Muscle of back (tissue), 11 donors: ENCODE results near the gene PLGRKT. TPM values are rescaled to one million over a fixed set of nuclear protein-coding genes. Genes with fewer than 3 reads are reported as not detected.
"Not testable (repeated sequence)": the region's sequence is repeated elsewhere in the genome, so short reads cannot be mapped to it uniquely, and the experiment has no call there.

ENCODE experiments used
- DNase-seq, 3 donors: peaks; one replicate each; pipeline versions ENCODE4 v3.0.0 to v3.0.0-alpha.2; 2013
- polyA plus RNA-seq, 10 donors: library from polyadenylated mRNA; unstranded; fragments of 120-200 nt; gene quantifications; one replicate each; pipeline ENCODE4 v1.2.1, GENCODE V29; 2013; ENCODE audit not compliant: insufficient read length in 10 of 10

PLGRKT gene
- polyA plus RNA-seq, 10 donors = 26.3 to 35.3 (median 33.2) TPM

DNA sequence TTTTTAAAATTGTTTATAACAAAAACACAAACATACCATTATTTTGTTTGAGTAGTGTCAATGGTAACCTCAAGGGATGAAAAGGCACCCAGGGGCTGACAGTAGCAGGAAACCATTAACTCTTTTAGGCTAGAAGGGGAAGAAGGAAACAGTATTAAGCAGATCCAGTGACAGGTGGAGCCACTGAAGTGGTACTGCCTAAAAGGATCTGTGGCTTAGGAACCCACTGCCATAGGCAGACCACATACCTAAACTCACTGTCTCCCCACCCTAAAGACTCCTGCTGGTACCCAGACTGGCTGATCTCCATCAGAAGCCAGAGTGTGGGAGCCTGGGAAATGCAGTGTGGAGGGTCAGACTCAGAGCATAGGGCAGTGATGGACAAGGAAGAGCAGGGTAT is 111.5 kb downstream of the PLGRKT start:
- DNase-seq = no peak

DNA sequence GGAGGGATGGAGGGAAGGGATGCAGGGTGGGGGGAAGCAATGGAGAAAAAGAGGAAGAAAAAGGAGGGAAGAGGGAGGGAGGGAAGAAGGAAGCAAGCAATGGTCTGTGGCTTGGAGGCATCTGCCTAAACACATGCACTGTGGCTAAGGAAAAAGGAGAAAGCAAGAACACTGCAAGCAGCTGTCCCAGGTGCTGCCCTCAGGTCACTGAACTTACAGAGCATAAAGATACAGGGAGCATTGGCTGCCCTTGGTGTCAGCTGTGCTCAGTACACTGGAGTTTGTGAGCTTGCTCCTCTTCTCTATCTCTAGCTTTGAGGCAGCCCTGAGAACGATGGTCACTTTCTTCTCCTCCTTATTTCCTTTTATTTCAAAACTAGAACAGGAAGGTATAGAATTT is 116.1 kb downstream of the PLGRKT start:
- DNase-seq = not testable (repeated sequence)

DNA sequence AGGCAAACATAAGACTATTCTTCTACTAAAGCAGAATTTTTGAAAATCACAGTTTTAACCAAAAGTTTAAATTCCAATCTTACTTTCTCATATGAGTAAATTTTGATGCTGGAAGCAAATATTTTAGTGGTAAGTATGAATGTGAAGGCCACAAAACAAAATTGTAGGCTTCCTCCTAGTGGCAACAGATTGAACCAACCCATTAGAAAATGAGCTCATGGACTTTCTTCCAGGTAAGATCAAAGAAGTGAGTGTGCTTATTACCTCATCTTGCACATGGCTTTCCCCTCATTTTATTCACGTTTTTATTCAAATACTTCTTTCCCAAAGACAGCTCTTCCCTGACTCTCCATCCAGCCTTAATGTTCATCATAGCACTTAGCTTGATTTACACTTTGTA is 116.7 kb downstream of the PLGRKT start:
- DNase-seq = no peak

DNA sequence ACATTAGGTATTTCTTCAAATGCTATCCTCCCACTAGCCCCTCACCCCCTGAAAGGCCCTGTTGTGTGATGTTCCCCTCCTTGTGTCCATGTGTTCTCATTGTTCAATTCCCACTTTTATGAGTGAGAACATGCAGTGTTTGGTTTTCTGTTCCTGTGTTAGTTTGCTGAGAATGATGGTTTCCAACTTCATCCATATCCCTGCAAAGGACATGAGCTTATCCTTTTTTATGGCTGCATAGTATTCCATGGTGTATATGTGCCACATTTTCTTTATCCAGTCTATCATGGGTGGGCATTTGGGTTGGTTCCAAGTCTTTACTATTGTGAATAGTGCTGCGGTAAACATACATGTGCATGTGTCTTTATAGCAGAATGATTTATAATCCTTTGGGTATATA is 121.3 kb downstream of the PLGRKT start:
- not testable (repeated sequence) for DNase-seq

DNA sequence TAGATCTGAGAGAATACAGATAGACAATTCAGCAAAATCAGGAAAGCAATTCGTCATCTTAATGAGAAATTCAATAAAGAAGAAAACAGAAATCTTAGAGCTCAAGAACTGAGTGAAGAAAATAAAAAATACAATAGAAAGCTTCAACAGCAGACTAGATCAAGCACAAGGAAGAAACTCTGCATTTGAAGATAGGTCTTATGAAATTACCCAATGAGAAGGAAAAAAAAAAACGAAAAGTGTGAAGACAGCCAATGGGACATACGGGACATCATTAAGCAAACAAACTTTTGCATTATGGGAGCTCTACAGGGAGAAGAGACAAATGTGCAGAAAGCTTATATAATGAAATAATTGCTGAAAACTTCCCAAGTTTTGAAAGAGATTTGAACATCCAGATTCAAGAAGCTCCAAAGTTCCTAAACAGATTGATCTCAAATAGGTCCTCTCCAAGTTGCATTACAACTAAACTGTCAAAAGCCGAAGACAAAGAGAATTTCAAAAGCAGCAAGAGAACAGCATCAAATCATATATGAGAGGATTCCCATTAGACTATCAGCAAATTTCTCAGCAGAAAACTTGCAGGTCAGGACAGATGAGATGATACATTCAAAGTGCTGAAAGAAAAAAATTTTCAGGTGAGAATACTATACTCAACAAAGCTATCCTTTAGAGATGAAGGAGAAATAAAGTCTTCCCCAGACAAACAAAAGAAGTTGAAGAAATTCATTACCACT is 122.4 kb downstream of the PLGRKT start:
- no peak for DNase-seq

DNA sequence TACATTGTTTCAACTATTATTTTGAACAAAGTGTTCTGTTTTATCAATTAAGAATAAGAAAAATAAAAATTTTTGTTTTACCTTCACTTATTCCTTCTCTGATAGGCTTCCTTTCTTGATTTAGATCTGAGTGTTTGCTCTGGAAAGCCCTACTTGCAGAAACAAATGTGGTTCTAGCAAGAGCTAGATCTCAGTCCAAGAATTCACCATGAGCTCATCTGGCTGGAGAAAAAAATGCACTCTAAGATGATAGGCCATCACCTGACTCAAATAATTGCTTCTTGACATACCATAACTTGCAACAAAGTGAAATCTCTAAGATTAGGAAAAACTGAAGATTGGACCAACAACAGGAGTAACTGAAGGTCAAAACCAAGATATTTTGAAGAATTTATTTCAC is 126.9 kb downstream of the PLGRKT start:
- no peak for DNase-seq

Other genes starting within 250 kb of the PLGRKT start
- not detected for gene INSL4, start 206.5 kb downstream of the PLGRKT start, polyA plus RNA-seq
- gene RLN2, start 133.2 kb downstream of the PLGRKT start, polyA plus RNA-seq = 1 to 10 TPM in 6 of 10 donors, under 1 TPM in 3, not detected in 1; 0.39 to 2.2 (median 1.5) TPM
- gene RLN1, start 98.0 kb downstream of the PLGRKT start, polyA plus RNA-seq = under 1 TPM in 6 of 10 donors, not detected in 4; 0.16 to 0.77 (median 0.39) TPM
- 1 to 10 TPM in 3 of 10 donors, under 1 TPM in 7; 0.57 to 1.9 (median 0.89) TPM for gene CD274, start 12.6 kb upstream of the PLGRKT start, polyA plus RNA-seq
- gene PDCD1LG2, start 72.6 kb upstream of the PLGRKT start, polyA plus RNA-seq = 1 to 10 TPM in 9 of 10 donors, under 1 TPM in 1; 0.54 to 3.1 (median 1.7) TPM
- gene RIC1, start 191.2 kb upstream of the PLGRKT start, polyA plus RNA-seq = 10 to 100 TPM; 14.5 to 21.8 (median 19.7) TPM